HepG2 (cell line): ENCODE results near the gene VPS4A. TPM values are rescaled to one million over a fixed set of nuclear protein-coding genes. Genes with fewer than 3 reads are reported as not detected.

Experiments
- ADNP ChIP-seq: sonication (generic); formaldehyde crosslinking; IDR thresholded peaks from 2 replicates; pipeline ENCODE4 v1.4.0; 2020; ENCODE audit warnings: missing genetic modification reagents
- AGO2 ChIP-seq: fragments of 200-400 bp; formaldehyde crosslinking; optimal IDR thresholded peaks from 2 replicates; pipeline ENCODE3; 2017; ENCODE audit warnings: mild to moderate bottlenecking, low read depth, low read length, moderate library complexity
- ATAD3A ChIP-seq: sonication (generic); formaldehyde crosslinking; IDR thresholded peaks from 2 replicates; pipeline ENCODE4 v1.4.0; 2020; ENCODE audit warnings: missing genetic modification reagents
- KLF16 ChIP-seq, 2 experiments: sonication (generic) in 1 of 2; formaldehyde crosslinking in 1 of 2; IDR thresholded peaks; 2 replicates each; pipeline versions ENCODE4 v1.6.1 to v1.8.0; 2016 to 2023; ENCODE audit warnings: missing genetic modification reagents in 2 of 2, missing compliant biosample characterization in 1 of 2
- PTBP1 ChIP-seq: fragments of 200-400 bp; formaldehyde crosslinking; IDR thresholded peaks from 2 replicates; pipeline ENCODE4 v1.6.1; 2018; ENCODE audit warnings: low read length, low read depth; ENCODE audit not compliant: poor library complexity, severe bottlenecking
- SPEN ChIP-seq: sonication (generic); formaldehyde crosslinking; IDR thresholded peaks from 2 replicates; pipeline ENCODE4 v1.5.1; 2020; ENCODE audit warnings: low read depth, mild to moderate bottlenecking, missing genetic modification reagents
- SRY ChIP-seq: sonication (generic); formaldehyde crosslinking; IDR thresholded peaks from 2 replicates; pipeline ENCODE4 v1.8.0; 2022; ENCODE audit warnings: mild to moderate bottlenecking, missing genetic modification reagents
- TBL1XR1 ChIP-seq: fragments of 150-350 bp; IDR thresholded peaks from 2 replicates; pipeline ENCODE4 v1.6.1; 2014; ENCODE audit warnings: borderline replicate concordance, low read length; ENCODE audit not compliant: partially characterized antibody
- ZNF121 ChIP-seq: sonication (generic); formaldehyde crosslinking; IDR thresholded peaks from 2 replicates; pipeline ENCODE4 v1.5.0; 2020; ENCODE audit warnings: mild to moderate bottlenecking, missing genetic modification reagents
- ZNF337 ChIP-seq: sonication (generic); formaldehyde crosslinking; IDR thresholded peaks from 2 replicates; pipeline ENCODE4 v1.5.1; 2020; ENCODE audit warnings: missing genetic modification reagents, low read depth, mild to moderate bottlenecking, borderline replicate concordance
- ZNF451 ChIP-seq: sonication (generic); formaldehyde crosslinking; IDR thresholded peaks from 2 replicates; pipeline ENCODE4 v1.5.0; 2020; ENCODE audit warnings: mild to moderate bottlenecking, missing genetic modification reagents
- ZNF841 ChIP-seq: sonication (generic); formaldehyde crosslinking; IDR thresholded peaks from 2 replicates; pipeline ENCODE4 v1.8.1; 2023; ENCODE audit warnings: missing genetic modification reagents, borderline replicate concordance
- polyA plus RNA-seq, 8 experiments: library from polyadenylated mRNA; depleted of rRNA in 3 of 8; stranded (reverse) in 7 of 8; unstranded in 1 of 8; fragments of >200 nt; fragmentation: Illumina TruSeq in 4 of 8; extraction: Trizol in 4 of 8; gene quantifications; 2 replicates each; pipeline versions ENCODE4 v1.2.1 to v1.2.3, GENCODE V29; 2011 to 2016; ENCODE audit warnings: low read depth in 4 of 8, missing spikeins in 1 of 8, mixed read lengths in 1 of 8; ENCODE audit not compliant: insufficient read depth in 1 of 8
- total RNA-seq, 5 experiments: library from RNA; depleted of rRNA; stranded (reverse); fragments of >200 nt; fragmentation: Illumina TruSeq; extraction: Trizol; gene quantifications; 2 replicates each; pipeline ENCODE4 v1.2.3, GENCODE V29; 2016; ENCODE audit warnings: low read depth in 1 of 5
- TF ChIP-seq, protein P1 (sequence below): sonication (generic); formaldehyde crosslinking; IDR thresholded peaks from 2 replicates; pipeline ENCODE4 v1.5.1; 2020; ENCODE audit warnings: mild to moderate bottlenecking, missing genetic modification reagents, borderline replicate concordance
- TF ChIP-seq, protein P2 (sequence below): sonication (generic); formaldehyde crosslinking; IDR thresholded peaks from 2 replicates; pipeline ENCODE4 v1.4.0; 2020; ENCODE audit warnings: missing genetic modification reagents
- TF ChIP-seq, protein P3 (sequence below): IDR thresholded peaks from 2 replicates; pipeline ENCODE4 v1.6.1; 2016; ENCODE audit warnings: low read depth
- TF ChIP-seq, protein P4 (sequence below): sonication (generic); formaldehyde crosslinking; IDR thresholded peaks from 2 replicates; pipeline ENCODE4 v1.8.1; 2022; ENCODE audit warnings: mild to moderate bottlenecking, missing genetic modification reagents

Gene VPS4A
- total and polyA plus RNA-seq, 2 of the 13 experiments (the other 11 are each of a cell fraction or from before 2014, with no cell fraction given) = 13.2 to 27.9 TPM

DNA sequence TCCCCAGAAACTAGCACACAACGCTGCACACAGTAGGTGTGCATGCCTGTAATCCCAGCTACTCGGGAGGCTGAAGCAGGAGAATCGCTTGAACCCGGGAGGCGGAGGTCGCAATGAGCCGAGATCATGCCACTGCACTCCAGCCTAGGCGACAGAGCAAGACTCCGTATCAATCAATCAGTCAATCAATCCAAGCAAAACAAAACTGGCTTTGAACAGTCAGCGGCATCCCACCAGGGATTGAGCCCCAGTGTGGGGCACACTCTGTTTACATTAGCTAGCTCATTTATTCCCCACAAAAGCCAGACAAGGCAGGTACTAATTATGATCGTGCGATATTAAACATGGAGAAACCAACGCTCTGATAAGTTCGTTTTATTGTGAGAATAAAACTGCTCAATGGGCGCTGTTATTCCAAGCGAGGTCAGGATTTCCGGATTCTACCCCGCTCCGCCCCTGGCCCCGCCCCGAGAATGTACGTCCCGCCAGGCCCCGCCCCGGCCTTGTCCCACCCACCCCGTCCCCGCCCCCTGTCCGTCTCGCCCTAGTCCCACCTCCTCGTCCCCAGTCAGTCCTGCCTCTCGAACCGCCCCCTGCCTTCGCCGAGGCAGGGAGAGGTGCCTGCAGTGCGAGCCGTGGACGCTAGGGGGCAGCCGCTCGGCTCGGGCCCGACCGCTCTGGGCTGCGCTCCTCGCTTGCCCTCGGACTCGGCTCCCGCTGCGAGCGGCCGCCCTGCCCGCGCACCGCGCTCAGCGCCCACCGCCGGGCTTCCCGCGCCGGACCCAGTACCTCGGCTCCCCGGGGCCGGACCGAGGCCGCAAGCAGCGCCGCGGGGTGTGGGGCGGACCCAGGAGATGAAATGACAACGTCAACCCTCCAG, at the start of gene VPS4A (continued):
- peak; percentile 66 for TF ChIP-seq SRY (CRISPR knock-in tag)
- TF ChIP-seq ATAD3A (CRISPR knock-in tag) = no peak
- peak in 1 of 2 experiments; percentile 67; a peak in 2 of 4 replicates for TF ChIP-seq KLF16 (CRISPR knock-in tag; IDR thresholded peaks at IDR 0.05)
- TF ChIP-seq ZNF451 (CRISPR knock-in tag) = peak; percentile 67
- peak; percentile 89 for TF ChIP-seq SPEN (CRISPR knock-in tag)
- TF ChIP-seq ZNF337 (CRISPR knock-in tag) = 0 out of 2 replicates have a peak, but pooled peaks have one; percentile 34
- no peak for TF ChIP-seq PTBP1
- TF ChIP-seq, protein P1, sequence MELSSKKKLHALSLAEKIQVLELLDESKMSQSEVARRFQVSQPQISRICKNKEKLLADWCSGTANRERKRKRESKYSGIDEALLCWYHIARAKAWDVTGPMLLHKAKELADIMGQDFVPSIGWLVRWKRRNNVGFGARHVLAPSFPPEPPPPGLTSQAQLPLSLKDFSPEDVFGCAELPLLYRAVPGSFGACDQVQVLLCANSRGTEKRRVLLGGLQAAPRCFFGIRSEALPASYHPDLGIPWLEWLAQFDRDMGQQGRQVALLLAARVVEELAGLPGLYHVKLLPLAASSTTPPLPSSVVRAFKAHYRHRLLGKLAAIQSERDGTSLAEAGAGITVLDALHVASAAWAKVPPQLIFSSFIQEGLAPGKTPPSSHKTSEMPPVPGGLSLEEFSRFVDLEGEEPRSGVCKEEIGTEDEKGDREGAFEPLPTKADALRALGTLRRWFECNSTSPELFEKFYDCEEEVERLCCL = no peak
- peak; percentile 64; the same call in 1 of the 2 replicates for TF ChIP-seq ZNF841 (CRISPR knock-in tag)
- TF ChIP-seq, protein P2, sequence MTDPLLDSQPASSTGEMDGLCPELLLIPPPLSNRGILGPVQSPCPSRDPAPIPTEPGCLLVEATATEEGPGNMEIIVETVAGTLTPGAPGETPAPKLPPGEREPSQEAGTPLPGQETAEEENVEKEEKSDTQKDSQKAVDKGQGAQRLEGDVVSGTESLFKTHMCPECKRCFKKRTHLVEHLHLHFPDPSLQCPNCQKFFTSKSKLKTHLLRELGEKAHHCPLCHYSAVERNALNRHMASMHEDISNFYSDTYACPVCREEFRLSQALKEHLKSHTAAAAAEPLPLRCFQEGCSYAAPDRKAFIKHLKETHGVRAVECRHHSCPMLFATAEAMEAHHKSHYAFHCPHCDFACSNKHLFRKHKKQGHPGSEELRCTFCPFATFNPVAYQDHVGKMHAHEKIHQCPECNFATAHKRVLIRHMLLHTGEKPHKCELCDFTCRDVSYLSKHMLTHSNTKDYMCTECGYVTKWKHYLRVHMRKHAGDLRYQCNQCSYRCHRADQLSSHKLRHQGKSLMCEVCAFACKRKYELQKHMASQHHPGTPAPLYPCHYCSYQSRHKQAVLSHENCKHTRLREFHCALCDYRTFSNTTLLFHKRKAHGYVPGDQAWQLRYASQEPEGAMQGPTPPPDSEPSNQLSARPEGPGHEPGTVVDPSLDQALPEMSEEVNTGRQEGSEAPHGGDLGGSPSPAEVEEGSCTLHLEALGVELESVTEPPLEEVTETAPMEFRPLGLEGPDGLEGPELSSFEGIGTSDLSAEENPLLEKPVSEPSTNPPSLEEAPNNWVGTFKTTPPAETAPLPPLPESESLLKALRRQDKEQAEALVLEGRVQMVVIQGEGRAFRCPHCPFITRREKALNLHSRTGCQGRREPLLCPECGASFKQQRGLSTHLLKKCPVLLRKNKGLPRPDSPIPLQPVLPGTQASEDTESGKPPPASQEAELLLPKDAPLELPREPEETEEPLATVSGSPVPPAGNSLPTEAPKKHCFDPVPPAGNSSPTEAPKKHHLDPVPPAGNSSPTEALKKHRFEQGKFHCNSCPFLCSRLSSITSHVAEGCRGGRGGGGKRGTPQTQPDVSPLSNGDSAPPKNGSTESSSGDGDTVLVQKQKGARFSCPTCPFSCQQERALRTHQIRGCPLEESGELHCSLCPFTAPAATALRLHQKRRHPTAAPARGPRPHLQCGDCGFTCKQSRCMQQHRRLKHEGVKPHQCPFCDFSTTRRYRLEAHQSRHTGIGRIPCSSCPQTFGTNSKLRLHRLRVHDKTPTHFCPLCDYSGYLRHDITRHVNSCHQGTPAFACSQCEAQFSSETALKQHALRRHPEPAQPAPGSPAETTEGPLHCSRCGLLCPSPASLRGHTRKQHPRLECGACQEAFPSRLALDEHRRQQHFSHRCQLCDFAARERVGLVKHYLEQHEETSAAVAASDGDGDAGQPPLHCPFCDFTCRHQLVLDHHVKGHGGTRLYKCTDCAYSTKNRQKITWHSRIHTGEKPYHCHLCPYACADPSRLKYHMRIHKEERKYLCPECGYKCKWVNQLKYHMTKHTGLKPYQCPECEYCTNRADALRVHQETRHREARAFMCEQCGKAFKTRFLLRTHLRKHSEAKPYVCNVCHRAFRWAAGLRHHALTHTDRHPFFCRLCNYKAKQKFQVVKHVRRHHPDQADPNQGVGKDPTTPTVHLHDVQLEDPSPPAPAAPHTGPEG (CRISPR knock-in tag) = peak; percentile 72
- TF ChIP-seq ZNF121 = no peak
- TF ChIP-seq, protein P3, sequence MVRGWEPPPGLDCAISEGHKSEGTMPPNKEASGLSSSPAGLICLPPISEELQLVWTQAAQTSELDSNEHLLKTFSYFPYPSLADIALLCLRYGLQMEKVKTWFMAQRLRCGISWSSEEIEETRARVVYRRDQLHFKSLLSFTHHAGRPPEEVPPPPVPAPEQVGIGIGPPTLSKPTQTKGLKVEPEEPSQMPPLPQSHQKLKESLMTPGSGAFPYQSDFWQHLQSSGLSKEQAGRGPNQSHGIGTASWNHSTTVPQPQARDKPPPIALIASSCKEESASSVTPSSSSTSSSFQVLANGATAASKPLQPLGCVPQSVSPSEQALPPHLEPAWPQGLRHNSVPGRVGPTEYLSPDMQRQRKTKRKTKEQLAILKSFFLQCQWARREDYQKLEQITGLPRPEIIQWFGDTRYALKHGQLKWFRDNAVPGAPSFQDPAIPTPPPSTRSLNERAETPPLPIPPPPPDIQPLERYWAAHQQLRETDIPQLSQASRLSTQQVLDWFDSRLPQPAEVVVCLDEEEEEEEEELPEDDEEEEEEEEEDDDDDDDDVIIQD (CRISPR knock-in tag) = peak; percentile 85
- TF ChIP-seq, protein P4, sequence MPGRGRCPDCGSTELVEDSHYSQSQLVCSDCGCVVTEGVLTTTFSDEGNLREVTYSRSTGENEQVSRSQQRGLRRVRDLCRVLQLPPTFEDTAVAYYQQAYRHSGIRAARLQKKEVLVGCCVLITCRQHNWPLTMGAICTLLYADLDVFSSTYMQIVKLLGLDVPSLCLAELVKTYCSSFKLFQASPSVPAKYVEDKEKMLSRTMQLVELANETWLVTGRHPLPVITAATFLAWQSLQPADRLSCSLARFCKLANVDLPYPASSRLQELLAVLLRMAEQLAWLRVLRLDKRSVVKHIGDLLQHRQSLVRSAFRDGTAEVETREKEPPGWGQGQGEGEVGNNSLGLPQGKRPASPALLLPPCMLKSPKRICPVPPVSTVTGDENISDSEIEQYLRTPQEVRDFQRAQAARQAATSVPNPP (CRISPR knock-in tag) = peak; percentile 95
- TF ChIP-seq TBL1XR1 = peak; percentile 27
- TF ChIP-seq ADNP (CRISPR knock-in tag) = 0 out of 2 replicates have a peak, but pooled peaks have one; percentile 16
- TF ChIP-seq AGO2 = no peak
